Gastrocnemius medialis (tissue), 4 donors: Measurements from ENCODE around the gene BCL7C. TPM values are rescaled to one million over a fixed set of nuclear protein-coding genes. Genes with fewer than 3 reads are reported as not detected.

Experiments used
- ATAC-seq, 2 donors: fragments of 150-250 bp; one replicate each; pipeline ENCODE4 v1.9.1; 2016
- DNase-seq, 2 donors: peaks; one replicate each; pipeline ENCODE4 v3.0.0-alpha.2; 2019
- H3K27ac ChIP-seq, 4 donors: fragments of 200-600 bp; sonication (generic); 1 replicate in 1 of 4; 2 replicates in 3 of 4; pipeline ENCODE4 v1.5.1; 2016 to 2018; ENCODE audit warnings: mild to moderate bottlenecking in 2 of 4, moderate library complexity in 1 of 4
- H3K27me3 ChIP-seq, 3 donors: fragments of 200-600 bp; sonication (generic) in 2 of 3; 1 replicate in 1 of 3; 2 replicates in 2 of 3; pipeline versions ENCODE4 v1.5.1 to v1.6.0; 2016 to 2019; ENCODE audit warnings: mild to moderate bottlenecking in 1 of 3, moderate library complexity in 1 of 3
- H3K36me3 ChIP-seq, 2 donors: fragments of 200-600 bp; sonication (generic) in 1 of 2; one replicate each; pipeline ENCODE4 v1.5.1; 2017 to 2018
- H3K4me1 ChIP-seq, 2 donors: fragments of 200-600 bp; sonication (generic) in 1 of 2; one replicate each; pipeline ENCODE4 v1.5.1; 2016 to 2017; ENCODE audit warnings: mild to moderate bottlenecking in 2 of 2
- H3K4me3 ChIP-seq, 4 donors: fragments of 200-600 bp; sonication (generic) in 3 of 4; 1 replicate in 1 of 4; 2 replicates in 3 of 4; pipeline ENCODE4 v1.5.1; 2016 to 2019; ENCODE audit warnings: mild to moderate bottlenecking in 2 of 4
- H3K9me3 ChIP-seq, 3 donors: fragments of 200-600 bp; sonication (generic) in 2 of 3; 1 replicate in 1 of 3; 2 replicates in 2 of 3; pipeline ENCODE4 v1.5.1; 2016 to 2019
- CTCF ChIP-seq, 5 experiments: fragments of 450-650 bp in 3 of 5; fragments of 200-600 bp in 2 of 5; sonication (generic) in 2 of 5; IDR thresholded peaks in 4 of 5; conservative IDR thresholded peaks in 1 of 5; 1 replicate in 4 of 5; 2 replicates in 1 of 5; pipeline ENCODE4 v1.5.1; 2016 to 2019; ENCODE audit warnings: antibody characterized with exemption in 5 of 5, mild to moderate bottlenecking in 3 of 5, moderate library complexity in 3 of 5
- POLR2A ChIP-seq, 2 donors: fragments of 450-650 bp; IDR thresholded peaks; one replicate each; pipeline ENCODE4 v1.6.1; 2017; ENCODE audit warnings: antibody characterized with exemption in 2 of 2, mild to moderate bottlenecking in 2 of 2, moderate library complexity in 2 of 2
- in situ Hi-C, 4 donors: fragments of 200-750 bp; cut with MboI; loops; one replicate each; pipeline versions ENCODE4 v1.15.0 to v1.8.0; 2017; ENCODE audit warnings: low sequenced_read_pairs in 4 of 4
- intact Hi-C: fragments of 100-400 bp; cut with DNase I; formaldehyde crosslinking; loops from one replicate; pipeline ENCODE4 v1.15.1; 2023; ENCODE audit warnings: low total_unique reads
- total RNA-seq, 4 donors: library from RNA; depleted of rRNA; stranded (reverse); fragments of >200 nt; gene quantifications; one replicate each; pipeline versions ENCODE4 v1.1.0 to v1.2.3, GENCODE V29; 2016

Gene BCL7C
- total RNA-seq, 4 donors from 2014 or later = 16.4 to 24.5 (median 22.3) TPM

GRCh38 chr16:30899794-30900193 is 5.9 kb upstream of the BCL7C start:
- in situ Hi-C loops = no loop called here
- intact Hi-C loops = no loop called here
- H3K4me3 ChIP-seq = no peak overlapping the region
- DNase-seq (no peak), ATAC-seq (no peak)
- no peak overlapping the region for H3K27ac ChIP-seq
- H3K4me1 ChIP-seq = peaks cover 29 to 33% of the 10 kb centered on the region in 2 donors
- H3K27me3 ChIP-seq = no peaks in the 10 kb centered on the region
- no peaks in the 10 kb centered on the region for H3K9me3 ChIP-seq
- H3K36me3 ChIP-seq = no peaks in the 10 kb centered on the region
- TF ChIP-seq POLR2A (IDR thresholded peaks at IDR 0.05) = no peak
- TF ChIP-seq CTCF (IDR thresholded peaks at IDR 0.05 in 4 of 5, conservative IDR thresholded peaks at IDR 0.05 in 1 of 5) = no peak

GRCh38 chr16:30896889-30897733 is 3.2 kb upstream of the BCL7C start:
- intact Hi-C loops = loop anchor here (1.0 kb wide), 1 partner anchor 25 kb away; no protein-coding TSS in a partner anchor
- no peaks in the 10 kb centered on the region for H3K27me3 ChIP-seq
- ATAC-seq = peak; percentile 72 to 85
- in situ Hi-C loops = no loop called here
- peaks cover 36 to 46% of the 10 kb centered on the region in 2 donors for H3K4me1 ChIP-seq
- no peaks in the 10 kb centered on the region for H3K9me3 ChIP-seq
- peak; percentile 84 to 92 for DNase-seq
- TF ChIP-seq POLR2A (IDR thresholded peaks at IDR 0.05) (peak; percentile 53 to 70), CTCF (IDR thresholded peaks at IDR 0.05 in 4 of 5, conservative IDR thresholded peaks at IDR 0.05 in 1 of 5) (no peak)
- H3K36me3 ChIP-seq = no peaks in the 10 kb centered on the region
- H3K27ac ChIP-seq = peak overlapping the region; percentile 93 to 100 (median 96)
- peak overlapping the region; percentile 60 to 87 (median 72) for H3K4me3 ChIP-seq

- DNase-seq (peak; percentile 48 to 72), ATAC-seq (peak; percentile 61 to 67)
- TF ChIP-seq POLR2A (IDR thresholded peaks at IDR 0.05) (peak in 1 of 2 donors; percentile 54), CTCF (IDR thresholded peaks at IDR 0.05 in 4 of 5, conservative IDR thresholded peaks at IDR 0.05 in 1 of 5) (no peak)
- in situ Hi-C loops = no loop called here
- no peaks in the 10 kb centered on the region for H3K9me3 ChIP-seq
- H3K4me3 ChIP-seq = peak within 1 kb of the TSS; percentile 60 to 87 (median 72)
- H3K27ac ChIP-seq = peak within 1 kb of the TSS; percentile 93 to 100 (median 96)
- H3K36me3 ChIP-seq = peaks cover 0 to 6% of the 10 kb centered on the region in 2 donors
- H3K27me3 ChIP-seq = no peaks in the 10 kb centered on the region
- intact Hi-C loops = no loop called here
- peaks cover 35 to 41% of the 10 kb centered on the region in 2 donors for H3K4me1 ChIP-seq
Observed at GRCh38 chr16:30896261-30896888, 2.5 kb upstream of the BCL7C start, which contains the start of gene CTF1. TSS of gene CTF1 (plus strand) at chr16:30896614. CDS start at chr16:30896644, 30 bp downstream.

- ATAC-seq = peak in 1 of 2 donors; percentile 2
- H3K36me3 ChIP-seq = peaks cover 0 to 8% of the 10 kb centered on the region in 2 donors
- H3K27ac ChIP-seq = peak overlapping the region; percentile 93 to 100 (median 96)
- intact Hi-C loops = loop anchor here (2.0 kb wide), 2 partner anchors 51 to 61 kb away; partner anchors contain the start of gene SETD1A
- TF ChIP-seq POLR2A (IDR thresholded peaks at IDR 0.05) = no peak
- no peak for TF ChIP-seq CTCF (IDR thresholded peaks at IDR 0.05 in 4 of 5, conservative IDR thresholded peaks at IDR 0.05 in 1 of 5)
- H3K27me3 ChIP-seq = no peaks in the 10 kb centered on the region
- in situ Hi-C loops = no loop called here
- peaks cover 34 to 39% of the 10 kb centered on the region in 2 donors for H3K4me1 ChIP-seq
- H3K9me3 ChIP-seq = no peaks in the 10 kb centered on the region
- DNase-seq = no peak
- H3K4me3 ChIP-seq = peak overlapping the region; percentile 60 to 87 (median 72)
Observed at GRCh38 chr16:30895627-30896260, 1.9 kb upstream of the BCL7C start.
